GM12801 (cell line): Measurements from ENCODE around the gene WDR82.

Experiments used
- CTCF ChIP-seq: IDR thresholded peaks from one replicate; pipeline ENCODE4 v1.5.1; 2011; ENCODE audit warnings: control low read depth; ENCODE audit not compliant: insufficient read length; ENCODE audit errors: extremely low read depth

Gene WDR82

GRCh38 chr3:52303811-52304210, 25.4 kb upstream of the WDR82 start:
- TF ChIP-seq CTCF = no peak

- no peak for TF ChIP-seq CTCF
Measured at GRCh38 chr3:52302426-52303145, 24.1 kb upstream of the WDR82 start.

- TF ChIP-seq CTCF = no peak
Measured at GRCh38 chr3:52299879-52300611, 21.6 kb upstream of the WDR82 start.

GRCh38 chr3:52299247-52299878, 20.9 kb upstream of the WDR82 start:
- TF ChIP-seq CTCF = no peak

GRCh38 chr3:52298149-52299098, 20.0 kb upstream of the WDR82 start:
- TF ChIP-seq CTCF = no peak

GRCh38 chr3:52297242-52298148, 19.0 kb upstream of the WDR82 start:
- no peak for TF ChIP-seq CTCF
